Measurements from ENCODE around the gene TRMT44. TPM values are rescaled to one million over a fixed set of nuclear protein-coding genes. Genes with fewer than 3 reads are reported as not detected.

Gene TRMT44
- polyA plus RNA-seq (6.0 to 9.2 TPM (median 8.8 TPM) in 3 replicates), polyA minus RNA-seq (8.8 to 10.2 TPM (median 10.1 TPM) in 3 replicates)
- polyA plus RNA-seq (2011; ENCODE audit: low read depth): 6.5 TPM
- 5.6 and 5.8 TPM in 2 replicates for polyA plus RNA-seq (2011; cell fraction: cytosol; rRNA removed)
- 18.2 and 19.4 TPM in 2 replicates for polyA plus RNA-seq (2011; cell fraction: nucleus; rRNA removed)
- 7.2 and 8.8 TPM in 2 replicates for polyA plus RNA-seq (2012; ENCODE audit: low replicate concordance)
- polyA minus RNA-seq (2011; cell fraction: cytosol; rRNA and poly(A)+ RNA removed): 10.2 TPM
- polyA minus RNA-seq (2011; cell fraction: nucleus; rRNA and poly(A)+ RNA removed): 19.8 and 23.1 TPM in 2 replicates

GRCh38 chr4:8440492-8441311 lies at the start of gene TRMT44, which contains the start of gene ACOX3:
Gene TRMT44, plus strand, starts transcription at chr4:8440777. Its CDS starts 46 bp downstream, at chr4:8440823.
Gene ACOX3, minus strand, starts transcription at chr4:8440723. Its CDS starts 24,202 bp downstream, at chr4:8416521.
- Histone ChIP-seq H3K27me3 (ENCODE audit: control insufficient read depth, extremely low read depth, insufficient read depth, low read length) (no peaks in the 10 kb centered on the region), H2AFZ (ENCODE audit: control insufficient read depth, low read length) (peak within 1 kb of the TSS; percentile 67), H3K27ac (ENCODE audit: control insufficient read depth, insufficient read depth, low read length) (peak within 1 kb of the TSS; percentile 89), H4K20me1 (ENCODE audit: control insufficient read depth, extremely low read depth, insufficient read depth, low read length) (no peaks in the 10 kb centered on the region), H3K9me1 (ENCODE audit: control insufficient read depth, extremely low read depth, insufficient read depth, low read length) (peaks cover 5% of the 10 kb centered on the region), H3K9me3 (ENCODE audit: control insufficient read depth, low read depth, low read length) (no peaks in the 10 kb centered on the region), H3K36me3 (ENCODE audit: control insufficient read depth in 2 of 2, extremely low read depth in 1 of 2, insufficient read depth in 2 of 2, low read length in 2 of 2) (peaks cover 0 to 3% of the 10 kb centered on the region in 2 experiments), H3K4me3 (ENCODE audit: control insufficient read depth in 2 of 3, extremely low read depth in 1 of 3, insufficient read depth in 2 of 3, low read depth in 1 of 3, low read length in 3 of 3) (peak within 1 kb of the TSS; percentile 70 to 86 (median 82)), H3K9ac (ENCODE audit: control insufficient read depth, extremely low read depth, insufficient read depth, low read length) (peak within 1 kb of the TSS; percentile 79), H3K79me2 (ENCODE audit: control insufficient read depth, insufficient read depth, low read length) (peaks cover 73% of the 10 kb centered on the region), H3K4me1 (ENCODE audit: control insufficient read depth, extremely low read depth, insufficient read depth, low read length) (peaks cover 41% of the 10 kb centered on the region), H3K4me2 (ENCODE audit: control insufficient read depth, extremely low read depth, insufficient read depth, low read depth, low read length) (peak within 1 kb of the TSS; percentile 98)
- FAIRE-seq (no peak), DNase-seq (ENCODE audit: low read depth, low spot score) (peak; percentile 40)
- TF ChIP-seq CTCF (optimal IDR thresholded peaks at IDR 0.05 in 1 of 3, IDR thresholded peaks at IDR 0.05 in 1 of 3, conservative IDR thresholded peaks at IDR 0.05 in 1 of 3; ENCODE audit: extremely low read depth in 1 of 3, insufficient read depth in 2 of 3, low read length in 3 of 3) (no peak), EZH2 (IDR thresholded peaks at IDR 0.05; ENCODE audit: low read length) (no peak)
- dilution Hi-C loops (cut with MboI; ENCODE audit: extremely low pct_ligation_motif_present, low sequenced_read_pairs): no loop called here

- TF ChIP-seq EZH2 (IDR thresholded peaks at IDR 0.05; ENCODE audit: low read length) (no peak), CTCF (optimal IDR thresholded peaks at IDR 0.05 in 1 of 3, IDR thresholded peaks at IDR 0.05 in 1 of 3, conservative IDR thresholded peaks at IDR 0.05 in 1 of 3; ENCODE audit: extremely low read depth in 1 of 3, insufficient read depth in 2 of 3, low read length in 3 of 3) (no peak)
- H4K20me1 ChIP-seq (ENCODE audit: control insufficient read depth, extremely low read depth, insufficient read depth, low read length): no peaks in the 10 kb centered on the region
- DNase-seq (ENCODE audit: low read depth, low spot score) (no peak), FAIRE-seq (no peak)
- peaks cover 0 to 29% of the 10 kb centered on the region in 2 experiments for H3K36me3 ChIP-seq (ENCODE audit: control insufficient read depth in 2 of 2, extremely low read depth in 1 of 2, insufficient read depth in 2 of 2, low read length in 2 of 2)
- H2AFZ ChIP-seq (ENCODE audit: control insufficient read depth, low read length): no peak overlapping the region
- no peaks in the 10 kb centered on the region for H3K4me1 ChIP-seq (ENCODE audit: control insufficient read depth, extremely low read depth, insufficient read depth, low read length)
- H3K4me2 ChIP-seq (ENCODE audit: control insufficient read depth, extremely low read depth, insufficient read depth, low read depth, low read length): no peak overlapping the region
- no peaks in the 10 kb centered on the region for H3K79me2 ChIP-seq (ENCODE audit: control insufficient read depth, insufficient read depth, low read length)
- no peaks in the 10 kb centered on the region for H3K9me3 ChIP-seq (ENCODE audit: control insufficient read depth, low read depth, low read length)
- H3K27me3 ChIP-seq (ENCODE audit: control insufficient read depth, extremely low read depth, insufficient read depth, low read length): no peaks in the 10 kb centered on the region
- dilution Hi-C loops (cut with MboI; ENCODE audit: extremely low pct_ligation_motif_present, low sequenced_read_pairs): no loop called here
- no peaks in the 10 kb centered on the region for H3K9me1 ChIP-seq (ENCODE audit: control insufficient read depth, extremely low read depth, insufficient read depth, low read length)
- H3K27ac ChIP-seq (ENCODE audit: control insufficient read depth, insufficient read depth, low read length): no peak overlapping the region
- H3K9ac ChIP-seq (ENCODE audit: control insufficient read depth, extremely low read depth, insufficient read depth, low read length): no peak overlapping the region
- H3K4me3 ChIP-seq (ENCODE audit: control insufficient read depth in 2 of 3, extremely low read depth in 1 of 3, insufficient read depth in 2 of 3, low read depth in 1 of 3, low read length in 3 of 3): no peak overlapping the region
These were observed 49.5 kb upstream of the TRMT44 start for GRCh38 chr4:8391071-8391470.
